Neural crest cell (in vitro differentiated cells): ENCODE measurements around the gene CDK2. TPM values are rescaled to one million over a fixed set of nuclear protein-coding genes. Genes with fewer than 3 reads are reported as not detected.
"Not testable (repeated sequence)": the region's sequence is repeated elsewhere in the genome, so short reads cannot be mapped to it uniquely, and the experiment has no call there.

Experiments used
- DNase-seq: peaks from one replicate; pipeline ENCODE4 v3.0.0; 2021; ENCODE audit warnings: low read depth, mixed read lengths, low spot score
- H3K27ac Mint-ChIP-seq: one replicate; pipeline ENCODE4 v1.8.0; 2021; ENCODE audit warnings: mild to moderate bottlenecking, mixed read lengths; ENCODE audit not compliant: unreplicated experiment
- H3K27me3 Mint-ChIP-seq: 2 replicates; pipeline ENCODE4 v1.8.0; 2021; ENCODE audit warnings: low read depth, mild to moderate bottlenecking, mixed read lengths
- H3K36me3 Mint-ChIP-seq: 2 replicates; pipeline ENCODE4 v1.8.0; 2021; ENCODE audit warnings: low read depth, mild to moderate bottlenecking, mixed read lengths
- H3K4me1 Mint-ChIP-seq: 2 replicates; pipeline ENCODE4 v1.8.0; 2021; ENCODE audit warnings: mixed read lengths
- H3K4me3 Mint-ChIP-seq: one replicate; pipeline ENCODE4 v1.8.0; 2021; ENCODE audit warnings: mild to moderate bottlenecking, mixed read lengths
- H3K9me3 Mint-ChIP-seq: 2 replicates; pipeline ENCODE4 v1.8.0; 2021; ENCODE audit warnings: mixed read lengths
- total RNA-seq: library from RNA; stranded (reverse); gene quantifications from 2 replicates; pipeline ENCODE4 v1.2.1, GENCODE V29; 2021
- TF ChIP-seq, protein P1 (sequence below): fragments of 200-600 bp; sonication (generic); conservative IDR thresholded peaks from 2 replicates; pipeline ENCODE4 v1.5.0; 2021; ENCODE audit warnings: antibody characterized with exemption, mild to moderate bottlenecking

CDK2 gene
- total RNA-seq, 1 donor from 2014 or later: 125 TPM

DNA sequence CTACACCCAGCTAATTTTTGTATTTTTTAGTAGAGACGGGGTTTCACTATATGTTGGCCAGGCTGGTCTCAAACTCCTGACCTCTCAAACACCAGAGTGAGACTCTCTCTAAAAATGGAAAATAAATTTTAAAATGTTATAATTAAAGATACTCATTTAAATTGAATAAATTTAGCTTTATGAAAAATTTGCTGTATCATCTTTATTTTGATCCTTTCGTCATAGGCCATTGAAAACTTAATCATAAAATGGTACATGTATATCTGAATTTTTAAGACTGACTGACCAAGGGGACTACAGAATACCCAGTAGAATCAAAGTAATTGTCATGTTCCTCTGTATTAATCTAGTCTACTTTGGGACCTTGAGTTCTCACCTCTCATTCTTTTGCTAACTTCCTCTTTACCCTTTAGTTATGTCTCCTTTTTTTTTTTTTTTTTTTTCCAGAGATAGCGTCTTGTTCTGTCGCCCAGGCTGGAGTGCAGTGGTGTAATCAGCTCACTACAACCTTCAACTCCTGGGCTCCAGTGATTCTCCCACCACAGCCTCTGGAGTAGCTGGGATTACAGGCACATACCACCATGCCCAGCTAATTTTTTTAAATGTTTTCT is 16.7 kb downstream of the CDK2 start:
- Mint-ChIP-seq H3K4me3 (no peak overlapping the region), H3K4me1 (peaks cover 6% of the 10 kb centered on the region), H3K27me3 (no peaks in the 10 kb centered on the region), H3K27ac (peak overlapping the region; percentile 19), H3K36me3 (peaks cover 7% of the 10 kb centered on the region), H3K9me3 (no peaks in the 10 kb centered on the region)
- no peak for DNase-seq
- TF ChIP-seq, protein P1, sequence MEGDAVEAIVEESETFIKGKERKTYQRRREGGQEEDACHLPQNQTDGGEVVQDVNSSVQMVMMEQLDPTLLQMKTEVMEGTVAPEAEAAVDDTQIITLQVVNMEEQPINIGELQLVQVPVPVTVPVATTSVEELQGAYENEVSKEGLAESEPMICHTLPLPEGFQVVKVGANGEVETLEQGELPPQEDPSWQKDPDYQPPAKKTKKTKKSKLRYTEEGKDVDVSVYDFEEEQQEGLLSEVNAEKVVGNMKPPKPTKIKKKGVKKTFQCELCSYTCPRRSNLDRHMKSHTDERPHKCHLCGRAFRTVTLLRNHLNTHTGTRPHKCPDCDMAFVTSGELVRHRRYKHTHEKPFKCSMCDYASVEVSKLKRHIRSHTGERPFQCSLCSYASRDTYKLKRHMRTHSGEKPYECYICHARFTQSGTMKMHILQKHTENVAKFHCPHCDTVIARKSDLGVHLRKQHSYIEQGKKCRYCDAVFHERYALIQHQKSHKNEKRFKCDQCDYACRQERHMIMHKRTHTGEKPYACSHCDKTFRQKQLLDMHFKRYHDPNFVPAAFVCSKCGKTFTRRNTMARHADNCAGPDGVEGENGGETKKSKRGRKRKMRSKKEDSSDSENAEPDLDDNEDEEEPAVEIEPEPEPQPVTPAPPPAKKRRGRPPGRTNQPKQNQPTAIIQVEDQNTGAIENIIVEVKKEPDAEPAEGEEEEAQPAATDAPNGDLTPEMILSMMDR: no peak

DNA sequence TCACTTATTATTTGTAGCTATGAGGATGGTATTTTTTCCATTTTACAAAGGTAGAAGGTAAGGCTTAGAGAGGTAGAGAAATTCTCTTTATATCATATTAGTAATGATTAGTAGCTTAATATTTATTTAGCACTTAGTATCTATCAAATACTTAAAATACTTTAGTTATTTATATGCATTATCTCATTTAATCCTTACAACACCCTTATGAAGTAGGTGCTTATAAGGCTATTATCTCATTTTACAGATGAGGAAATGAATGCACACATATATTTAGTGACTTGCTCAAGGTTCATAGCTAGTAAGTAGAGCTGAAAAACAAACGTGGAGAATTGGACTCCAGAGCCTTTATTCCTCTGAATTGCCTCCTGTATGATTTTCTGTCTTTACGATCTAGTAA is 18.2 kb downstream of the CDK2 start:
- H3K4me3 Mint-ChIP-seq: no peak overlapping the region
- peaks cover 11% of the 10 kb centered on the region for H3K36me3 Mint-ChIP-seq
- H3K27ac Mint-ChIP-seq: no peak overlapping the region
- no peak for DNase-seq
- H3K4me1 Mint-ChIP-seq: no peaks in the 10 kb centered on the region
- no peaks in the 10 kb centered on the region for H3K27me3 Mint-ChIP-seq
- TF ChIP-seq, protein P1: no peak
- H3K9me3 Mint-ChIP-seq: no peaks in the 10 kb centered on the region

DNA sequence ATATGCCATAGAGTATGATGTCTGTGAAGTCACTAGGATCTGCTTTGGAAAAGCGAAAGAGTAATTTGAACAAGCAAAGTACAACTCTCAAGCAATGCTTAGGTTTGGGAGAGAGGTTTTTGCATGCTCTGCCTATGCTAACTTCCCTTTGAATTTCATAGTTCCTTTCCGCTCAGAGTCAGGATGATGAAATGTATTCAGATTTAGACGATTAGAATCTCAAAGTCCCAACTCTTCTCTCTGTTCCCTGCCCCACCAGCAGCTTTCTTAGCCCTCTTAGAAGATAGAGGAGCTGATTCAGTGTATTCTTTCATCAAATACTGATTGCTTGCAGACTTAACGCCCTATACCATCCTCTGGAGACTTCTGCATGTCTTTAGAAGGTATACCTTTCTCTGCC is 18.7 kb downstream of the CDK2 start:
- Mint-ChIP-seq H3K9me3 (no peaks in the 10 kb centered on the region), H3K36me3 (peaks cover 13% of the 10 kb centered on the region), H3K4me3 (no peak overlapping the region), H3K27ac (no peak overlapping the region), H3K27me3 (no peaks in the 10 kb centered on the region), H3K4me1 (no peaks in the 10 kb centered on the region)
- TF ChIP-seq, protein P1: no peak
- no peak for DNase-seq

DNA sequence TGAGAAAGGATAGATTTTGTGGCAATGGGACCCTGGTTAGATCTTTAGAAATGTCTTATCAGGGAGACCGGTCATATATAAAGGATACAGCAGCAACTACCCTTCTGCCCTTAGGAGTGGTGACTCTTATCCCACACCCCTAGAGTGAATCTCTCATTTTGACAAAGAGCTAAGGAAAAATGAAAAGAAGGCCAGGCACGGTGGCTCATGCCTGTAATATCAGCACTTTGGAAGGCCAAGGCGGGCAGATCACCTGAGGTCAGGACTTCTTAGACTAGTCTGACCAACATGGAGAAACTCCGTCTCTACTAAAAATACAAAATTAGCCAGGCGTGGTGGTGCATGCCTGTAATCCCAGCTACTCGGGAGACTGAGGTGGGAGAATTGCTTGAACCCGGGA is 19.3 kb downstream of the CDK2 start:
- not testable (repeated sequence) for H3K4me1 Mint-ChIP-seq, H3K27ac Mint-ChIP-seq, H3K27me3 Mint-ChIP-seq, H3K4me3 Mint-ChIP-seq, H3K9me3 Mint-ChIP-seq, DNase-seq
- peaks cover 17% of the 10 kb centered on the region for H3K36me3 Mint-ChIP-seq

DNA sequence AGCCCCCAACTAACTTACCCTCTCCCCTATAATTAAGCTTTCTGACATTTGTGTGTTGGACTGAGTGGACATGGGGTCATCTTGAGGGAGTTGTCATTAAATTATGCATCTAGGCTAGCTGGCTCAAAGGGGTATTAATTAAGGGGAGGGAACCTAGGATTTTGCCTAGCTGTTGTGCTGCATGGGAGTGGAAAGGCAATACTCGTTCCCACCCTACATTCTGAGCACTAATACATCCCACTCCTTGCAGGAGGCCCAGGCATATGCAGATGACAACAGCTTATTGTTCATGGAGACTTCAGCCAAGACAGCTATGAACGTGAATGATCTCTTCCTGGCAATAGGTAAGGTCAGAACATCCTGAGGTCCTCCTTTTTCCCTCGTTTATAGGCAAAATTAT is 24.5 kb downstream of the CDK2 start:
- TF ChIP-seq, protein P1: no peak
- peaks cover 2% of the 10 kb centered on the region for H3K4me1 Mint-ChIP-seq
- no peaks in the 10 kb centered on the region for H3K9me3 Mint-ChIP-seq
- peaks cover 15% of the 10 kb centered on the region for H3K36me3 Mint-ChIP-seq
- H3K27me3 Mint-ChIP-seq: no peaks in the 10 kb centered on the region
- no peak for DNase-seq
- no peak overlapping the region for H3K4me3 Mint-ChIP-seq
- no peak overlapping the region for H3K27ac Mint-ChIP-seq

DNA sequence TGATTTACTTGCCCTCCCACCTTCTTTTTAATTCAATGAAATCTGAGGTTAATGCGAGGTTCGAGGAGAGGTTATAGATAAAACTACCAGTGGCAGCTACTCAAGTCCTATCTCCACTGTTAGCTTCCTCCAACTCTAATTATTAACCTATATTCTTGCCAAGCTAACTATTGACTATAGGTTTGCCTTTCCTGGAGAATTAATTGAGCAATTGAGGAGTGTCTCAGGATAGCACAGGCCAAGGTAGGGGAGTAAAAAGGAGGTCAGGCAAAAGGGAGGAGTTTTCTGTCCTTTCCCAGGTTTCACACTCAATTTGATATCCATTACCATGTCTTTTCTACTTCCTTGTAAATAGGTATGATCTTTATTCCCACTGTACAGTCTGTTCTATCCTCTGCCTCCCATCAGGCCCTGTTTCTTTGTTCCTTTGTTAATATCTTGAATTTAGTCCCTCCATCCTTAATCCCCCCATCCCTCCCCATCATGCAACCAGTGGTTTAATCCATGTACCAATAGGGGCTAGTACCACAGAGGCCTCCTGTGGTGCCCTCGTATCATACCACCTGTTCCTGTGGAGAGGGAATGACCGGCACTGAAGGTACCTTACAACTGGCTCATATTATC is 26.7 kb downstream of the CDK2 start:
- Mint-ChIP-seq H3K27me3 (no peaks in the 10 kb centered on the region), H3K27ac (peak overlapping the region; percentile 67), H3K4me1 (peaks cover 22% of the 10 kb centered on the region), H3K36me3 (peaks cover 15% of the 10 kb centered on the region), H3K4me3 (no peak overlapping the region), H3K9me3 (no peaks in the 10 kb centered on the region)
- DNase-seq: no peak
- TF ChIP-seq, protein P1: no peak
